IPS DF 6.9 (cell line): ENCODE data around the gene CLN3.
"Not testable (repeated sequence)": the region's sequence is repeated elsewhere in the genome, so short reads cannot be mapped to it uniquely, and the experiment has no call there.

ENCODE experiments used
- DNase-seq: peaks from one replicate; pipeline ENCODE4 v3.0.0-alpha.2; 2013; ENCODE audit warnings: low read depth, low spot score
- H3K27ac ChIP-seq: one replicate; pipeline ENCODE4 v1.5.1; 2013; ENCODE audit warnings: low read length, control low read depth
- H3K27me3 ChIP-seq: 2 replicates; pipeline ENCODE4 v1.6.1; 2013; ENCODE audit warnings: mild to moderate bottlenecking, low read length; ENCODE audit not compliant: control insufficient read depth, insufficient read depth
- H3K36me3 ChIP-seq: 2 replicates; pipeline ENCODE4 v1.6.1; 2013; ENCODE audit warnings: low read length; ENCODE audit not compliant: control insufficient read depth, insufficient read depth
- H3K4me1 ChIP-seq: 2 replicates; pipeline ENCODE4 v1.6.1; 2013; ENCODE audit warnings: low read length; ENCODE audit not compliant: control insufficient read depth, insufficient read depth
- H3K4me3 ChIP-seq: 2 replicates; pipeline ENCODE4 v1.5.1; 2013; ENCODE audit warnings: mild to moderate bottlenecking, low read length
- H3K9me3 ChIP-seq: 2 replicates; pipeline ENCODE4 v1.6.1; 2013; ENCODE audit warnings: low read length, inconsistent platforms; ENCODE audit not compliant: control insufficient read depth, insufficient read depth
- WGBS: extraction: QIAGEN DNeasy Blood & Tissue Kit; methylation state at CpG from one replicate; pipeline ENCODE4 v1.1.7; 2013; ENCODE audit warnings: mixed read lengths, missing lambda C conversion rate; ENCODE audit not compliant: insufficient read length, insufficient coverage; 5-methylcytosine and 5-hydroxymethylcytosine counted together

Gene CLN3

GRCh38 chr16:28528463-28528867, 36.6 kb upstream of the CLN3 start:
- H3K36me3 ChIP-seq = no peaks in the 10 kb centered on the region
- no peak overlapping the region for H3K4me3 ChIP-seq
- H3K27me3 ChIP-seq = no peaks in the 10 kb centered on the region
- no CpG with 5 or more reads among the region's 5 CpGs for WGBS
- DNase-seq = no peak
- H3K4me1 ChIP-seq = no peaks in the 10 kb centered on the region
- no peaks in the 10 kb centered on the region for H3K9me3 ChIP-seq
- no peak overlapping the region for H3K27ac ChIP-seq

DNA sequence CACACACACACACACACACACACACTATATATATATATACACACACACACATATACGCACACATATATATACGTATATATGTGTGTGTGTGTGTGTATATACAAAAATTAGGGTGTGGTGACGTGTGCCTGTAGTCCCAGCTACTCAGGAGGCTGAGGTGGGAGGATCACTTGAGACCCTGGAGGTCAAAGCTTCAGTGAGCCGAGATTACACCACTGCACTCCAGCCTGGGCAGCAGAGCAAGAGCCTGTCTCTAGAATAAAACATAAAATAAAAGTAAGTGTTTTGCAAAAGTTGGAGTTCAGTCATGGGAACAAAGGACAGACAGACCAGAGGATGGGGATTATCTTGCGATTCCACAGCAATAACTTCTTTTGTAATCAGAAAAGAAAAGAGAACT, 36.1 kb upstream of the CLN3 start:
- no peaks in the 10 kb centered on the region for H3K27me3 ChIP-seq
- H3K36me3 ChIP-seq = no peaks in the 10 kb centered on the region
- H3K27ac ChIP-seq = no peak overlapping the region
- DNase-seq = no peak
- no peaks in the 10 kb centered on the region for H3K9me3 ChIP-seq
- H3K4me1 ChIP-seq = no peaks in the 10 kb centered on the region
- no peak overlapping the region for H3K4me3 ChIP-seq
- WGBS = no CpG with 5 or more reads among the region's 5 CpGs

DNA sequence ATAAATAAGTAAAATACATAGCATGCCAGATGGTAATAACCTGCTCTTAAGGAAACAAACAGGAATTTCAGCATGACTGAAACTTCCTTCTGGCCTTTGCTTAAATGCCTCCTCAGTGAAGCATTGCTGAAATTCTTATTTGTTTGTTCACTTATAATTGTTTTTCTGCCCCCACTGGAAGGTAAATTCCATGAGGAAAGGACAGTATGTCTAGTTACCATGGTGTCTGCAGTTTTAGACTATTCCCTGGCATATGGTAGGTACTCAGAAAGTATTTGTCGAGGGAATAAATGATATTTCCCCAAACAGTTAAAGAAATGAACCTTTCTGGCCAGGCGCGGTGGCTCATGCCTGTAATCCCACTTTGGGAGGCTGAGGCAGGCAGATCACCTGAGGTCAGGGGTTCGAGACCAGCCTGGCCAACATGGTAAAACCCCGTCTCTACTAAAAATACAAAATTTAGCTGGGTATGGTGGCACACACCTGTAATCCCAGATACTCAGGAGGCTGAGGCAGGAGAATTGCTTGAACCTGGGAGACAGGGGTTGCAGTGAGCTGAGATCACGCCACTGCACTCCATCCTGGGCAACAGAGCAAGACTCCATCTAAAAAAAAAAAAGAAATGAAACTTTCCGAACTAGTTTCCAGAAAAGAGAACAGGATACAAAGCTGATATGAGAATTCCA, 35.4 kb upstream of the CLN3 start:
- not testable (repeated sequence) for H3K27me3 ChIP-seq, H3K4me3 ChIP-seq, H3K9me3 ChIP-seq, H3K4me1 ChIP-seq, H3K27ac ChIP-seq, H3K36me3 ChIP-seq, DNase-seq
- WGBS = no CpG with 5 or more reads among the region's 7 CpGs

GRCh38 chr16:28526201-28527099, 34.6 kb upstream of the CLN3 start:
- no peaks in the 10 kb centered on the region for H3K27me3 ChIP-seq
- DNase-seq = no peak
- H3K9me3 ChIP-seq = no peaks in the 10 kb centered on the region
- H3K36me3 ChIP-seq = no peaks in the 10 kb centered on the region
- no peaks in the 10 kb centered on the region for H3K4me1 ChIP-seq
- H3K4me3 ChIP-seq = no peak overlapping the region
- WGBS = no CpG with 5 or more reads among the region's 11 CpGs
- no peak overlapping the region for H3K27ac ChIP-seq

- Histone ChIP-seq H3K9me3 (no peaks in the 10 kb centered on the region), H3K27ac (no peak overlapping the region), H3K27me3 (no peaks in the 10 kb centered on the region), H3K4me3 (no peak overlapping the region), H3K4me1 (no peaks in the 10 kb centered on the region), H3K36me3 (no peaks in the 10 kb centered on the region)
- no CpG with 5 or more reads among the region's 6 CpGs for WGBS
- DNase-seq = no peak
Measured at GRCh38 chr16:28524681-28525171, 32.9 kb upstream of the CLN3 start.

GRCh38 chr16:28522792-28523191, 30.9 kb upstream of the CLN3 start:
- Histone ChIP-seq H3K36me3 (no peaks in the 10 kb centered on the region), H3K4me3 (no peak overlapping the region), H3K27ac (no peak overlapping the region), H3K9me3 (no peaks in the 10 kb centered on the region), H3K4me1 (no peaks in the 10 kb centered on the region), H3K27me3 (no peaks in the 10 kb centered on the region)
- no peak for DNase-seq
- no CpG with 5 or more reads among the region's 11 CpGs for WGBS

GRCh38 chr16:28521436-28521835, 29.6 kb upstream of the CLN3 start:
- no CpG with 5 or more reads among the region's 6 CpGs for WGBS
- Histone ChIP-seq H3K27me3 (no peaks in the 10 kb centered on the region), H3K27ac (no peak overlapping the region), H3K4me1 (no peaks in the 10 kb centered on the region), H3K4me3 (no peak overlapping the region), H3K9me3 (no peaks in the 10 kb centered on the region), H3K36me3 (no peaks in the 10 kb centered on the region)
- DNase-seq = no peak

- Histone ChIP-seq H3K4me1 (no peaks in the 10 kb centered on the region), H3K4me3 (no peak overlapping the region), H3K9me3 (no peaks in the 10 kb centered on the region), H3K36me3 (no peaks in the 10 kb centered on the region), H3K27ac (no peak overlapping the region), H3K27me3 (no peaks in the 10 kb centered on the region)
- no CpG with 5 or more reads among the region's 7 CpGs for WGBS
- DNase-seq = no peak
Measured at GRCh38 chr16:28520672-28521071, 28.8 kb upstream of the CLN3 start.

- H3K4me1 ChIP-seq = no peaks in the 10 kb centered on the region
- H3K36me3 ChIP-seq = no peaks in the 10 kb centered on the region; the same call in 1 of the 2 replicates
- H3K27ac ChIP-seq = no peak overlapping the region
- no CpG with 5 or more reads among the region's 7 CpGs for WGBS
- no peak overlapping the region for H3K4me3 ChIP-seq
- DNase-seq = no peak
- no peaks in the 10 kb centered on the region for H3K9me3 ChIP-seq
- no peaks in the 10 kb centered on the region for H3K27me3 ChIP-seq
Measured at GRCh38 chr16:28514246-28514645, 22.4 kb upstream of the CLN3 start.

- no CpG with 5 or more reads among the region's 12 CpGs for WGBS
- DNase-seq = no peak
- Histone ChIP-seq H3K36me3 (no peaks in the 10 kb centered on the region; the same call in 1 of the 2 replicates), H3K9me3 (no peaks in the 10 kb centered on the region), H3K27ac (no peak overlapping the region), H3K4me3 (no peak overlapping the region), H3K4me1 (no peaks in the 10 kb centered on the region), H3K27me3 (no peaks in the 10 kb centered on the region)
Measured at GRCh38 chr16:28513484-28514181, 21.8 kb upstream of the CLN3 start.
